OCI-M1 (cell line): ENCODE data around the gene CYP4Z1.
"Not testable (repeated sequence)": the region's sequence is repeated elsewhere in the genome, so short reads cannot be mapped to it uniquely, and the experiment has no call there.

Experiments used
- DNase-seq: peaks from one replicate; lab custom pipeline; 2025; lab: John Stamatoyannopoulos, UW

Gene CYP4Z1

DNA sequence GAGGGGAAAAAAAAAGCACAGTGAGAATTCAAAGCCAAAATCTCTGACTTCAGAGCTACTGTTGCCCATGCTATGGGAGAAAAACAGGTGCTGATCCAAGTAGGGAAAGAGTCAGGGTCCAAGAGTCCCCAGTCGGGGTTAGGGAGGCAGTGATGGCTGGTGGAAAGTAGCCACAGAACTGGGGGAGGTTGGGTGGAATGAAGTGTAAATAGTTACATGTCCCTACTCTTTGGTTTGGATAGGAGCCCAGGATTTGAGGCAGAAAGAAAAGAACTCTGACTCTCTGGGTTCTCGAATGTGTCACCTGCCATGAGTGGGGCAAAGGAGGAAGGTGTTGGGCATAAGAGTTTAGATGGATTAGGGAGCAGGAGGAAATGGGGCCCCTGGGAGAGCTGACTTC, 61.8 kb downstream of the CYP4Z1 start:
- not testable (repeated sequence) for DNase-seq

- not testable (repeated sequence) for DNase-seq
These were observed 62.6 kb downstream of the CYP4Z1 start for GRCh38 chr1:47129489-47130230.

DNA sequence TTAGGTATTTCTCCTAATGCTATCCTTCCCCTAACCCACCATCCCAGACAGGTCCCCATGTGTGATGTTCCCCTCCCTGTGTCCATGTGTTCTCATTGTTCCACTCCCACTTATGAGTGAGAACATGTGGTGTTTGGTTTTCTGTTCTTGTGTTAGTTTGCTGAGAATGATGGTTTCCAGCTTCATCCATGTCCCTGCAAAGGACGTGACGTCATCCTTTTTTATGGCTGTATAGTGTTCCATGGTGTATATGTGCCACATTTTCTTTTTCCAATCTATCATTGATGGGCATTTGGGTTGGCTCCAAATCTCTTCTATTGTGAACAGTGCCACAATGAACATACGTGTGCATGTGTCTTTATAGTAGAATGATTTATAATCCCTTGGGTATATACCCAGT, 65.6 kb downstream of the CYP4Z1 start:
- DNase-seq, result not testable (repeated sequence)

DNA sequence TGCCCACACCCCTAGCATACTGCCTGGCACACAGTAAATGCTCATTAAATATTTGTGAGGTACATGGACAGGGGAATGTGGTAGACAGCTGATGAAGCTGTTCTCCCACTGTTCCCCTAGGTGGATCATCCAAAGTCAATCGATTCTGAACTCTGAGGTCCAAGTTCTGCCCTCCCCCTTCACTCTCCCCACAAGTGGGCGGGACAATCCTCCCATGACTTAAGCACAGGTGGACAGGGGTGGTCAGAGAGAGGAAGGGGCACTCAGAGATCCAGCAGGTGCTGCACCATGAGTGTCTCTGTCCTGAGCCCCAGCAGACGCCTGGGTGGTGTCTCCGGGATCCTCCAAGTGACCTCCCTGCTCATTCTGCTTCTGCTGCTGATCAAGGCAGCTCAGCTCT, 70.2 kb downstream of the CYP4Z1 start, which contains the start of gene CYP4A22:
CYP4A22 (plus strand) TSS at position 244 of the 400 bp plus-strand sequence; CDS start at position 289, 45 bp downstream.
- DNase-seq, result no peak

DNA sequence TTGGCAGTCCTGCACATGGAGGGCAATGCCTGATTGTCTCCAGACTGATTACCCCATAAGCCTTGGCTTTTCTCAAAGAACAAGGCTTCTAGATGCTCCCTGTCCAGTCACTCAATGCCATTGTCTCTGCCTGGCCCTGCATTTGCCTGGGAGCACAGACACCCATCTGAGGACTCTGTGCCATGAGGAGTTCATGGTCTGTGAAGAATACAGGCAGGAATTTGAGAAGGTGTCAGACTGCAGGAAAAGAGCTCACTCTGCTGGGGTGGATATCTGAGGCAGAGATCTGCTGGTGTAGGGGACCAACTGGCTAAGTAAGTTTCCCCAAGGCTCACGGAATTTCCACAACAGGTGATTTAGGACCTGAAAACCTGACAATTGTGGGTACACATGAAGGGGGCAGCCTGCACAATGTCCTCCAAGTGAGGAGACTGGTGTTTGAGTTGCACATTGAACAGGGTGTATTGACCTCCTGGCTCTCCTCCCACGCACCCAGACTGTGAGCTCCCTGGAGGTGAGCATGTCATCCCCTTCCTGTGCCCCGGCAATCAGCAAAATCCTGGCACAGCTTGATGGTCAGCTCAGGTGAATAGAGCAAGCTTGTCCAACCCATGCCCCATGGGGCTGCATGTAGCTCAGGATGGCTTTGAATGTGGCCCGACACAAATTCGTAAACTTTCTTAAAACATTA, 71.0 kb downstream of the CYP4Z1 start:
- no peak for DNase-seq

DNA sequence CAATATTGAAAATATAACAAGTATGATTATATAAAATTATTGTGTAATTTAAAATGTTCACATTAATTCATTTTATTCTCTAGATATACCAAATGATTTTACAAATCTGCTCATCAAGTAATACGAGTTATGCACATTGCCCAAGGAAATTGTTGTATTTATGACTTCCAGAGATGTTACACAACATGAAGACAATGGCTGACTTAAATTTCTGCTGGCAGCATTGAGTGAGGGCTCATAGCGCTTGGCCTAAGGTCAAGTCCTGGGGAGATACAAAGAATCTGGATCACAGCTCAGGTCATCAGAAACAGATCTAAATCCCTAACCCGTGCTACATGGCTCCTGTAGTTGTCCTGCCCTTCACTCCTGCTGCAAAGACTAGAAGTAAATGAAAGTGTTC, 73.3 kb downstream of the CYP4Z1 start:
- DNase-seq, result not testable (repeated sequence)

DNA sequence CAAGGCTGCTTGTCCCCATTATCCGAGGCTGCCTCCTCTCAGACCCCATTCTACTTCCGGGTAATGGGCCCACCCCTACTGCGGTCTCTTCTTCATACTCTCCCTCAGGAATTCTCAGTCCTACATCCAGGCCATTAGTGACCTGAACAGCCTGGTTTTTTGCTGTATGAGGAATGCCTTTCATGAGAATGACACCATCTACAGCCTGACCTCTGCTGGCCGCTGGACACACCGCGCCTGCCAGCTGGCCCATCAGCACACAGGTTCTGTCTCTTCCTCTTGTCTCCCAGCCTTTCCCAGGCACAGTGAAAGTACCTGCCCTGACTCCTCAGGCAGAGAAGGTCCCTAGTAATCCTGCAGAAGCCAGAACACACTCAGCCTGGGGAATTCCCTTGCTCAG, 76.6 kb downstream of the CYP4Z1 start:
- peak; percentile 2 for DNase-seq

DNA sequence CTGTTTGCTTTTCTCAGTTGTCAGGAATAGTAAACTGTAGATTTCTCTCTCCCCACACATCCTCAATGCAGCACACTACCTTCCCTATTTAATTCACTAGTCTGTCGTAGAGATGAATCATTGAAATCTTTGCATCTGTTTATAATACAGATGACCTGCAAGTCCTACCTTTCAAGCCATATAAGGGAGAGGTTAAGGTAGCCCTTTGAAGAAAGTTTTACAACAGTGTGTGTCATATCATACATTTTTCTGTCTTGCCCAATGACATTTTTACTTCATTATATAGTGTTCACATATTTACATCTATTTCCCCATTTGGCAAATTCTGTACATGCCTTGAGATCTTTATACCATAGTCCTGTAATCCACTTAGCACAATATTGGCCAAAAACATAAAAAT, 79.5 kb downstream of the CYP4Z1 start:
- DNase-seq, result not testable (repeated sequence)

GRCh38 chr1:47147047-47147785, 80.2 kb downstream of the CYP4Z1 start:
- no peak for DNase-seq

GRCh38 chr1:47149162-47149561, 82.1 kb downstream of the CYP4Z1 start:
- not testable (repeated sequence) for DNase-seq

GRCh38 chr1:47156457-47156856, 89.4 kb downstream of the CYP4Z1 start:
- not testable (repeated sequence) for DNase-seq

DNA sequence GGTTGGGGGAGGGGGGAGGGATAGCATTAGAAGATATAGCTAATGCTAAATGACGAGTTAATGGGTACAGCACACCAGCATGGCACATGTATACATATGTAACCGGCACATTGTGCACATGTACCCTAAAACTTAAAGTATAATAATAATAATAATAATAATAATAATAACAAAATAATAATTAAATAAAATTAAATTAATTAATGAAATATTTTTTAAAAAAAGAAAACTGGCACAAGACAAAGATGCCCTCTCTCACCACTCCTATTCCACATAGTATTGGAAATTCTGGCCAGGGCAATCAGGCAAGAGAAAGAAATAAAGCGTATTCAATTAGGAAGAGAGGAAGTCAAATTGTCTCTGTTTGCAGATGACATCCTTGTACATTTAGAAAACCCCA, 90.9 kb downstream of the CYP4Z1 start:
- DNase-seq, result not testable (repeated sequence)

- DNase-seq, result no peak
These were observed 93.7 kb downstream of the CYP4Z1 start for GRCh38 chr1:47160716-47161115.

DNA sequence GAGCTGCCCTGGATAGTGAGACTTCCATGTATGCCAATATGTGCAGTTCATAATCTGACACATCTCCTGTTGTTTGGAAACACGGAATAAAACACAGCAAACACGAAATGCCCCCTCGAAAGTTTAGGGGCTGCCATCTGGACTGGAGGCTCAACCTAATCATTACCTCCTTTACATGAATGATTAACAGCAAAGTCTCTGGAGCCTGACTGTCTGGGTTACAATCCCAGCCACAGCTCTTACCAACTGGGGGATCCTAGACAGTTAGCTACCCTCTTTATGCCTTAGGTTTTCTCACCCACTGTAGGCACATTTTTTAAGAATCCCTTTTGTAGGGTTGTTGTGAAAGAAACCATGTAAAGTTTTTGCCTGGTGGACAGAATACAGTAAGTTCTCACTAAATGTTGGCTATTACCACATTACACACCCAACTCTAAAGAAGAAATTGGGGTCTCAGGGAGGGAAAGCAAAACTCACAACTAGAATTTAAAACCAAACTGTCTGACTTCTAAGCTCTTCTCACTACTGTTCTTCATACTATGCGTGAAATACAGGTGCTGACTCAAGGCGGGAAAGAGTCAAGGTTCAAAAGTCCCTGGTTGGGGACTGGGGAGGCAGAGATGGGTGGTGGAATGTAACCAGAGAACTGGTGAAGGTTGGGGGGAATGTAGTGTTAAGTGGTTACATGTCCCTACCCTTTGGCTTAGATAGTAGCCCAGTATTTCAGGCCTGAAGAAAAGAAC, 94.4 kb downstream of the CYP4Z1 start:
- DNase-seq, result no peak

DNA sequence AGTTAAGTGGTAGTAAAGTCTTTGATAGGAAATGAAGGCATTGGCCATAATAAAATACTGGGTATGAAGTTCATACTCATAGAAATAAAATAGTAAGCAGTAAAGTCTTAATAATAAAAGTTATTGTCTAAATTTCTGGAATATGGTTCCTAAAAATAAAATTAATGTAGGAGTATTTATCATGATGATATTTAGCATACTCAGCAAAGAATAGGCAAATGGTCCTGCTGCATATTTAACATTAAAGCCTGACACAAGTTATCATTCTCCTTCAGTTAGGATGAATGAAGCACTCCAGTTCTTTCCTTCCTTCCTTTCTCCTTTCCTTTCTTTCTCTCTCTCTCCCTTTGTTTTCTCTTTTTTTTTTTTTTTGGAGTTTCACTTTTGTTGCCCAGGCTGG, 97.5 kb downstream of the CYP4Z1 start:
- no peak for DNase-seq
